HG03432 (cell line): ENCODE measurements around the gene KLHL40.

Experiments
- ATAC-seq: cut with Tn5 transposase; IDR thresholded peaks from one replicate; pipeline ENCODE4 v1.9.1; 2021; ENCODE audit warnings: mild to moderate bottlenecking, moderate library complexity; ENCODE audit not compliant: unreplicated experiment

The KLHL40 gene

DNA sequence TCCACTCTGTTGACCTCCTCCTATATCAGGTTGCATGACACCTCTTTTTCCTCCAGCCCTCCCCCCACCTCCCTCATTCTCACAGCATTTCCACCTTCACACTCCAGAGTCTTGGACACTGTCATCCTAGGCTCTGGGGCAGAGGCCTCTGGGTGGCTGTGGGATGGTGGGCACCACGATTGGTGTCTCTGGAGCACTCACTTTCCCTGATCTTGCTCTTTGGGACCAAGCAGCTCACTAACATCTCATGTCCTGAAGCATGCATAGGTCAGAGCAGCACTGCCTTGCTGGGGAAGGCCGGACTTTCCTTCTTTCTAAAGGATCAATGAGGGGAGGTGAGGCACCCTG, 16.9 kb upstream of the KLHL40 start:
- ATAC-seq: no peak

DNA sequence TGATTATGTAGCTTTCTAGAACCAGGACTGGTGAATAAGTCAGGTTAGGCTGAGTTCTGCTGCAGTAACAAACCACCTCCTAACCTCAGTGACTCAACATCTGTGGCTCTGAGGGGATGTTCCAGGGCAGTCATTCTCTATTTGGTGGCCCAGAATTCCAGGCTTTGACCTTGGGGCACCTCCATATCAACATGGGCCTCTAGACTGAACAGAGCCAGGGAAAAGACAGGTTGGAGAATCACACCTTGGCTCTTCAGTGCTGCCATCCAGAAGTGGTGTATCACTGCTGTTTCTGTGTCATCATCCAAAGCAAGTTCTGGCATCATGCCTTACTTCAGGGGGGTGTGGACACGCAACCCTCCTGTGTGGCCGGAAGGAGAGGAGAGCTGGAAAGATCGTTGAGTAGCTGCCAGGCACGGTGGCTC, 16.5 kb upstream of the KLHL40 start:
- no peak for ATAC-seq

GRCh38 chr3:42670051-42670576, 15.2 kb upstream of the KLHL40 start:
- ATAC-seq: no peak

GRCh38 chr3:42670670-42671069, 14.7 kb upstream of the KLHL40 start:
- ATAC-seq: no peak

GRCh38 chr3:42672515-42672914, 12.8 kb upstream of the KLHL40 start:
- ATAC-seq: no peak

GRCh38 chr3:42673082-42673481, 12.3 kb upstream of the KLHL40 start:
- ATAC-seq: no peak

DNA sequence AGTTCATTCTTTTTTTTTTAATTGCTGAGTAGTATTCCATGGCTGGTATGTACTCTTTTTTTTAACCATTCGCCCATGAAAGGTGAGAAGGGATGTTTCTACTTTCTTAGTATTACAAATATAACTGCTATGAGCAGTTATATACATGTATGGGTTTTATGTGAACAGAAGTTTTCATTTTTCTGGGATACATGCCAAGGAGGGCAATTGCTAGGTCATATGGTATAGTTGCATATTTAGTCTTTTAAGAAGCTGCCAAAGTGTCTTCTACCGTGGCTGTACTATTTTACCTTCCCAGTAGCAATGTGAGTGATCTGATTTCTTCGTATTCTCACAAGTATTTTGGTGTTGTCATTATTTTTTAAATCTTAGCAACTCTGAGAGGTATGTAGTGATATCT, 11.2 kb upstream of the KLHL40 start:
- no peak for ATAC-seq

GRCh38 chr3:42675909-42676308, 9.4 kb upstream of the KLHL40 start:
- no peak for ATAC-seq

DNA sequence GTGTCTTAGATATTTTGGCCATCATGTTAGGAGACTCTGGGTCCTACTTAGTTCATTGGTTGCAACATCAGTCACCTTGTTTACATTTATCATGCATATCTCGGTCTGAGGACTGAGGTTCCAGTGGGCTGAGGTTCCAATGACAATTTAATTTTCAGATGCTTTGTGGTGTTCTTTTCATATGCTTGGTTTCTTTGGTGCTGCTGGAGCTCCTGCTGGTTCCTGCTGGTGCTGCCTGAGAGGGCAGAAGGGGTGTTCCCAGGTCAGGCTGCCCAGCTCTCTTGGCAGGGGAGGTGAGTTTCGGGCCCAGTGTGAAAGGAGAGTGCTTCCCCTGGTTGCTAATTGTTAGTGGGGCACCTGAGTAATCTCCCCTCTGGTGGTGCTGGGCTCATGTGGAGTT, 6.9 kb upstream of the KLHL40 start:
- no peak for ATAC-seq

DNA sequence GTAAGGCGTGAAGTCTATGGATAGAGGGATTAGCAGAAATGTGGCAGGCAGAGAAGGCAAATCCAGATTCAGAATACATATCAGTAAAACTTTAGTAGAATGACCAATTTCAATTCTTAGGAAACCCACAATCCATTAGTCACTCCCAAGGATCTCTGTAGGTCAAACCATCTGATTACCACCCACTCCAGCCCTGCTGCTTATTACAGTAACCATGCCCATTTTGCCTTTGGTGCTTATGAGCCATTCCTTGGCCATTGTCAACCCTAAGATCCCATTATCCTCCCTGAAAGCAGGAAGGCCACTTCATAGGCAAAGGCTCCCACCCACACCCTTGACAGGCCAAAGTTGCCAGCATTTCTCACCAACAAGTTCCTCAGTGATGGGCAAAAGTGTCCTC, 5.1 kb upstream of the KLHL40 start:
- ATAC-seq: no peak

DNA sequence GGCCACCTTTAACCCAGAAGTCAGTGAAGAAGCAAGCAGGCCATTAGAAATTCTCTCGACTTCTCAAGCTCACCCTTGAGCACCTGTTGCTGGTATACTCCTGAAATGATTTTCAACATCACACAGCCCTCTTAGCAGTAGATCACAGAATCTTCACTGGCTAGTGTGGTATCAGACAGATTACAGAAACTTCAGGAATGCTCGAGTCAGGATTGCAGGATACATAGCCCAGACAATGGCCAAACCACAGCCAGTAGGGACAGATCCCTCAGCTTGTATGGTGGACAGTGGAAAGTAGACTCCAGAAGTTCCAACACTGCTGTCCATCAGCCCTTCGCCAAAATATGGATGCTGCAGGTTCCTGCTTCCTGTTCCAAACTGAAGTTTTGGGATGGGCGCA, 4.5 kb upstream of the KLHL40 start:
- no peak for ATAC-seq

- no peak for ATAC-seq
Measured at GRCh38 chr3:42681361-42682038, 3.8 kb upstream of the KLHL40 start.

- no peak for ATAC-seq
Measured at GRCh38 chr3:42682301-42683070, 2.9 kb upstream of the KLHL40 start.

DNA sequence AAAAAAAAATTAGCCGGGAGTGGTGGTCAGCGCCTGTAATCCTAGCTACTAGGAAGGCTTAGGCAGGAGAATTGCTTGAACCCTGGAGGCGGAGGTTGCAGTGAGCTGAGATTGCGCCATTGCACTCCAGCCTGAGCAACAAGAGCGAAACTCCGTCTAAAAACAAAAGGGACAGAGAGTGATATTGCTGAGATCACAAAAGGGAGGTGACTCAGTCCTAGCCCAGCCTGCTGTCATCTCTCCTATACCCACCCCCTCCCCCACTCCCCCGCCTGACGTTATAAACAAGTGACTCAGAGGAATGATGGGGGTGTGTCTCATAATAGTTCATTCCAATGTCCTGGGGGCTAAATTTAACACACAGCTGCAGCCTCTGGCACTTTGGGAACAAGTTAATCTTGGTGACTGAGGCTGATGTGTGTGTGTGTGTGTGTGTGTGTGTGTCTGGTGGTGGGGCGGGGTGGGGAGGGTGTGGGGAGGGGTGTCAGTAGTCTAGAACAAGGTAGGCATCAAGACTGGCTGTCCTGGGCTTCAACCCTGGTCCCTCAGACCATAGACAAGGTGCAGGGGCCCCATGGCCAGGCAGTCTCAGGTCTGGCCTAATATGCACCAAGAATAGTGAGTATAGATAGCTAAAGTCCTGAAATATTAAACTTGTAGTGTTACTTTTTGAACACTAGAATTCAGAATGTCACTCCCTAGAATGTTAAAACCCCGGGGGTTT, 1.3 kb upstream of the KLHL40 start:
- no peak for ATAC-seq

GRCh38 chr3:42684632-42685362, 540 bp upstream of the KLHL40 start:
- no peak for ATAC-seq

- ATAC-seq: no peak
Measured at GRCh38 chr3:42685891-42686820, 819 bp downstream of the KLHL40 start.

GRCh38 chr3:42686832-42687650, 1.7 kb downstream of the KLHL40 start:
- ATAC-seq: no peak

- no peak for ATAC-seq
Measured at GRCh38 chr3:42688016-42688415, 2.7 kb downstream of the KLHL40 start.
